Retina (tissue), 1 donor: ENCODE measurements around the gene ERAP2.
A peak's percentile ranks its signal among the peaks of the same experiment; 100 is the strongest.

ENCODE experiments used
- DNase-seq: peaks from one replicate; pipeline ENCODE4 v3.0.0-alpha.2; 2016

The ERAP2 gene

DNA sequence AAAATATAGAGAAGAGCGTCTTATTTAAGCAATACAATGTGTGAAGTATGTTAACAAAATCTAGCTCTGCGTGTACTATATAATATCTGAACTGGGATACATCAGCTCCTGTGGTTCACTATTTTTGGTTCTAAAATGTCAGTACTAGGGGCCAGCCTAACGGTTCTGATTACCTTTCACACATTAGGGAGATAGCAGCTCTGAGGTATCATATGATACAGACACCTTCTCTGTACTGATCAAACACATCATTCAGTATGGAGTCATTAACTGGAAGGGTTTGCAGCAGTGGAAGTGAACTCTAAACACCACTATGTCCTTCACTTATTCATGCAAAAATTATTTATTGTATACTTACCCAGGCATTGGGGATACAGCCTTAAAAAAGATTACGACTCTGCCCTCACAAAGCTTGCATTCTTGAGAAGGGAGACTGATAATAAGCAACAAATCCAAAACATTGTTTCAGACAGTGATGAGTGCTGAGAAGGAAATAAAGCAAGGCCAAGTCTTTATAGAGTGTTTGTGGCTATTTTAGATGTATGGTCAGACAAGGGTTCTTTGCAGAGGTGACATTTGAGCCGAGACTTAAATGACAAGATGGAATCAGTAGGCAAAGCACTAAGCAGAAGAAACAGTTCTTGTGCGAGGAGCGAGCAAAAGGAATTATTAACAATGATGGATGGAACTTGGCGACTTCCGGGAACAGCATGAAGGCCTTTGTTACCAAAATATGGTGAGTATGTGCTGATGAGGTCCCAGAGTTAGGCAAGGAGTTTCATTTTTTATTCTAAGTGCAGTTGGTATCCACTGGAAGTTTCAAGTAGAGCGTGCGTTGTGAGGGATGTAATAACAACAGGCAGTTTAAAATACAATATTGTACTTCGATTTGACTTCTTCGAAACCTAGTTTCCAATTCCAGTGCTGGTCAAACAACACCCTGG is 57.7 kb downstream of the ERAP2 start:
- DNase-seq: no peak

DNA sequence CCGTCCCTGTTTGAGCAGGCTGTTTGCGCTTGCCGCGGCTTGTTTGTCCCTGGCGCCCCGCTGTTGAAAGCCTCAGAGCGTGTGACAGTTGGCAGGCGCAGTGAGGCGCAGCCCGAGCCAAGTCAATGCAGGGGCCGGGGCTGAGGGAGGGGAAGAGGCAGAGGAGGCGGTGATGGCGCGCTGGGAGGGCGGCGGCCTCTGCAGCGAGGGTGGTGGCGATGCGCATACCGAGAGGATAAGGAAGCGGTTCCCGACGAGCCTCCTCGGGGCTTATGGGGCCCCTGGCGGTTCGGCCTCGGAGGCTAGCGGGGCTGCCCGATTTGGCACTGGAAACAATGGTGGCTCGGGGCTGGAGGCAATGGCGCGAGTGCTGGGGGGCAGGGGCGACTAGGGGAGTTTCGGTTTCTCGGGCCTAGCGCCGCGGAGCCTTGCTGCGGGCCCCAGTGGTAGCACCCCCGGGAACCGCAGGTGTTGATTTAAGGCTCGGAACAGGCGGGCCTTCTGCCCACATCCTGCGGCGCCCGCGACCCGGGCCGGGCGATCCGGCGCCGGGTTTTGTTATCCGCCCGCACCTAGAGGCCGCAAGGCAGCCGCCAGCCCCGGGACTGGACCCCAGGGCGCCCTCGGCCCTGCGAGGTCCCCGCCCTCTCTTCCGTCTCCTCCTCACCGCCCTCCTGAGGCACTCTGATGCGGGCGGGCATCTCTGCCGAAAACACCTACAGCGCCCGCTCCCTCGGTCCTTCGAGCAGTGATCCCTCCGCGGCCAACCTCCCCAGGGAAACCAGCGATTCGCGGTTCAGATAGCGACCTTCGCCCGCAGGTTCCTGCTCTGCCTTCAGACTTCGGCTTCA is 58.6 kb downstream of the ERAP2 start:
- DNase-seq: peak; percentile 99

DNA sequence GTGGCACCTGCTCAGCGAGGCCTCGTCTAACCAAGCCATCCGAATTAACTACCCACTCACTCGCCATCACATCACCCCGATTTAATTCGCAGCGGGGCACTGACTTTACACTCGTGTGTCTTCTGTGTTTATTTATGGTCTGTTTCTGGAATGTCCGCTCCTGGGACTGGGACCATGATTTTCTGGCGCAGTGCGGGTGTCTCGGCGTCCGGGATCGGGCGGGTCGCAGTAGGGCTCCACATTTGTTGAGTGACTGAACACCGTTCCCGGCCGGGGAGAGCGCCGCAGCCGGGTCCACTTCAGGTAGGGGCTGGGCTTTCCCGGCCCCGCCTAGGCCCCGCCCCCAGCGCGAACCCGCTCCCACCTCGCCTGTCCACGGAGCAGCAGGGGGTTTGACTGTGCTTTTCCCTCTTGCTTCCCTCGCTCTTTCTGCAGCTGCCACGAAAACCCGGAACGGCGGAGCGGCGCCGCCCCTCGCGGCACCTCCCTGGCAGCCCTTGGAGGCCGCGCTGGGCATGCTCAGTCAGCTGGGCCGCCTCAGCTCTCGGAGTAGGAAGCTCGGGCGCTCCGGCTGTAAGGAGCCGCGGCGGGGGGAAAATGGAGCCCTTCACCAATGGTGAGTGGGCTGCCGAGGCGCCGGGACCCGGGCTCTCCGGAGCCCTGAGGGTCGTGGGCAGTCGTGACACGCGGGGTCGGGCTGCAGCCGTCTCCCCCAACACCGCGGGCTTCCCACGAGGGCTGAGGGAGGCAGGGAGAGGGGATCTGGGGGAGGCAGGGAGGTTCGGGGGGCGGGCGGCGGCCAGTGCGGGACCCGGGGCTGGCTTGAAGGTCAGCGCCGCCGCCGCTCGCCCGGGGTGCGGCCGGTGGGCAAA is 59.5 kb downstream of the ERAP2 start, which contains the start of gene LNPEP:
Gene LNPEP (plus strand): TSS at position 522 of the 872 bp plus-strand sequence. CDS start 76 bp downstream, at position 598.
- DNase-seq: peak; percentile 97

DNA sequence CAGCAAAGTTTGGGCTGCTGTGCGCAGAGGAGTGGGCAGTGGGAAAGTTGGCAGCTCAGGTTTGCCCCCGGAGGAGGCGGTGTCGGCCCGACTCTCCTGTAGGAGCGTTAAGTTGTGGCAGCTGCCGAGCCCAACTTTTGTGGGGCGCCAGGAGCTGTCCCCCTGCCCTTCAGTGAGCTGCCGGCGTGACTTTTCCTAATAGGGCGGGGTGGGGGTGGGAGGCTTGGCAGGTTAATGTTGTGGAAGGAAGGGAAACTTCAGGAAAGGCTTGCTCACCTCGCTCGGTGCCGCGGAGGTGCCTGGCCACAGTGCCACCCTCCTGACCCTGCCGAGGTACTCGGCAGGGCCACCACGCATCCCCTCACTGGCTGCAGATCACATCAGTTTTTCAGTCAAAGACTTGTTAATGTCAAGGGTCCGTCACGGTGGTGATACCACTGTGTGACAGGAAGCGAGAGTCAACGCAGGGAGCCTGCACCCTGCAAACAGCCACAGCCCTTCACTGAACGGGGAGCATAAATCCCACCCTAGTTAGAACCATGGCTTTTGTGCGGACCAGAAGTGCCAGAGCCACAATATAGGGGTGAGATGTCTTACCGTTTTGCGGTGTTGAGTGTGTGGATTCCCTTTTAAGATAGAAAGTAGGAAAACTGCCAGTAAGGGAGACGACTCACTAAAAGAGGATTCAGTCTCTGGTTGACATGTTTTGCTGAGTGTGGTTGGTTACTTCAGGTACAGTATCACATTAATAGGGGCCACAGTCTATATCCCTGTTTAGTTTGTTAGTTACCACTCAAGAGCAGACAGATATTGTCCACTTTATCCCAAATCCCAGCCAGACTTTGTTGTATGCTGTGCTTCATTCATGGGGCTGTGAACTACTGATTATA is 60.4 kb downstream of the ERAP2 start:
- peak; percentile 59 for DNase-seq

DNA sequence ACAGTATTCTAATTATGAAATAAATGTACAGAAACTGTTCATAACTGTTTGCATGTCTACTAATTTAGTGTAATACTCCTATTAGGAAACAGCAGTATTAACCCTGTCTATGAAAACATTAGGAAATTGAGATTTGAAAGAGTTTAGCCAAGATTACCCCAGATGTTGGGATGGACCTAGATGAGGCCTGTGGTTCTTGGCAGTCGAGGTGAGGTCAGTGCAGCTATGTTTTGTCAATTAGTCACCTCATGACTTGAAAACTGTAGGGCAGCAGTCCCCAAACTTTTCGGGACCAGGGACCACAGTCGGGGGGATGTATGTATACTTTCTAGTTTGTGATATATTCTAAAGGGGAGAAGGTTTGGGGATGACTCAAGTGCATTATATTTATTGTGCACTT is 64.3 kb downstream of the ERAP2 start:
- DNase-seq: no peak

DNA sequence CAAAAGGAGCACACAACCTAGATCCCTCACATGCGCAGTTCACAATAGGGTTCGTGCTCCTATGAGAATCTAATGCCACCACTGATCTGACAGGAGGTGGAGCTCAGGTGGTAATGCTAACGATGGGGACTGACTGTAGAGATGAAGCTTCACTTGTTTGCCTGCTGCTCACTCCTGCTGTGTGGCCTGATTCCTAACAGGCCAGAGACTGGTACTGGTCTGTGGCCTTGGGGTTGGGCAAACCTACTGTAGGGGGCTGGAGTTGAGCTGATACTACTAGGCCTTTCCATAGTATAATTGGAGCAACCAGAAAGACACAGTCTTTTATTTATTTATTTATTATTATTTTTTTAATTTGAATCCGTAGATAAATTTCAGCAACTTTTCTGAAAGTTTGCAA is 64.8 kb downstream of the ERAP2 start:
- no peak for DNase-seq

DNA sequence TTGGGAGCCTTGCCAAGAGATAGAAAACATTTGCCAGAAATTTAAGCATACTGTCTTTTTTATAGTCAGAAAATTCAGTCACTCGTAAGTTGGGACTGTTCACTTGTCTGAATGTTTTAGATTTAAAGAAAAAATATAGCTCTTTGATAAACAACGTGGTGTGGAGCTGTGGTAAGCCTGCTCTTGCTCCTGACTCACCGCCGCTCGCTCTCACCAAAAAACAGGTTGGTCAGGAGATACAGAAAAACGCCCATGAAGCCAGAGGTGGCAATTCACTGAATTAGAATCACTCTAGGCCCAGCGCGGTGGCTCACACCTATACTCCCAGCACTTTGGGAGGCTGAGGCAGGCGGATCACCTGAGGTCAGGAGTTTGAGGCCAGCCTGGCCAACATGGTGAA is 65.8 kb downstream of the ERAP2 start:
- DNase-seq: no peak

DNA sequence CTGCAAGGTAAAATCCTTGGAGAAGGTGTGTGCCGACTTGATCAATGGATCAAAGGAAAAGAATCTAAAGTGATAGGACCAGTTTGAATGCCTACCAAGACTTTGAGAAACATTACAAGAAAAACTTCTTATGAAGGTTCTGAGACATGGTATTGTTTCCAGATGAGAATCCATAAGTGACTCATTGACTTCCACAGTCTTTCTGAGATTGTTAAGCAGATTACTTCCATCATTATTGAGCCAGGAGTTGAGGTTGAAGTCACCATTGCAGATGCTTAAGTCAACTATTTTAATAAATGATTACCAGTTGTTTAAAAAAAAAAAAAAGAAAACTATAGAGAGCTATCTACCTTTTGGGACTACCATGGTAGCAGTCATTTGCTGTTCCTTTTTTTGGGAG is 66.6 kb downstream of the ERAP2 start:
- DNase-seq: no peak

DNA sequence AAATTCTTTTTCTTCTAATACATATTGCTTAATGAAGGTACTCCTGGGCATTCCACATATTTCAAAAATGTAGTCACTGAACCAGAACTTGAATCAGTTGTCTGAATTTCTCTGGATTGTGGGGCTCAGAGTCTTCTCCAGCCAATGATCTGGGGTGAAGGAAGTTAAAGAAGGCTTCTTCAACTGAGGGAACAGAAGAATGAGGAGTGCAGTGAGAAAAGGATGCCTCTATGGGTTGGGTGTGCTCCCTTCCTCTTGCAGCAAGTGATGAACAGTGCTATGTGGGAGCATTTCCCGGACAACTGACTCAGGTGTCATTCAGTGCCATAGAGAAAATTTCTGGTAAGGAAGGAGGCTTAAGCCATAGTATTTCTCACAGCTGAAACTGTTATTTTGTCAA is 67.5 kb downstream of the ERAP2 start:
- no peak for DNase-seq

DNA sequence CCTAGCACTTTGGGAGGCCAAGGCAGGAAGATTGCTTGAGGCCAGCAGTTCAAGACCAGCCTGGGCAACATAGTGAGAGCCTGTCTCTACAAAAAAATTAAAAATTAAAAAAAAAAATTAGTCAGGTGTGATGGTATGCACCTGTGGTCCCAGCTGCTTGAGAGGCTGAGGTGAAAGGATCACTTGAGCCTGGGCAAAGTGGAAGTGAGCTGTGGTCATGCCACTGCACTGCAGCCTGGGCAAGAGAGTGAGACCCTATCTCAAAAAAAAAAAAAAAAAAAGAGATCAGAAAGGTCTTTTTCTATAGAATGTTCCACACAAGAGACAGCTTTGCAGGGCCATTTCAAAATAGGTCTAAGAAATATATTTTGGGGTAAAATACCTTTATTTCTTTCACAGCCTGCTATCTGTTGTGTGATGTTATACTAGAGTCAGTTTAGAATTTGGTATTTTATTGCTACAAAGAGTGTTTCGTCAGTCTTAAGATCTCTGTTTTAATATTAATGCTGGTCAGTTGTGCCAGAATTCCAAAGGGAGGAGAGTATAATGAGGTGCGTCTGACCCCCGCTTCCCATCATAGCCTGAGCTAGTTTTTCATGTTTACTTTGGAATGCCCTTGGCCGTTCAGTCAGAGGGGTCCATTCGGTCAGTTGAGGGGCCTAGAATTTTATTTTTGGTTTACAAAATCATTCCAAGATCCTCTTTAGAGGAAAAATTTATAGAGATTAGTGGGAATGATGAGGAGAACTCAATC is 69.0 kb downstream of the ERAP2 start:
- DNase-seq: no peak

DNA sequence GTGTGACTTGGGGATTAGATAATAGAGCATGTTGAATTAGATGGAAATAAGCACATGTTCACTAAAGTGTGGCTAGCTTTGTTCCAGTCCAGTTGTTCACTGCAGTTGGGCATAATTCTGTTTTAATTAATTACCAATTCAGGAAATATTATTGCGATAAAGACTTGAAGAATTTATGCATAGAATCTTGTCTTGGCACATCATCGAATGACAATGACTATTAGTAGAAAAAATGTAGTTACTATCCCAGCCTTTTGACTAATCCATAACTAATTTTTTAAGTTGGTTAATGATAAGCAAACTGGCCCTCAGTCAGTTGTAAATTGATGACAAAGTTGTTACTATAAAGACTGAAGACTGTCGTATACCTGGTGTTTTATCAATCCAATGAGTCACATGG is 70.1 kb downstream of the ERAP2 start:
- no peak for DNase-seq

DNA sequence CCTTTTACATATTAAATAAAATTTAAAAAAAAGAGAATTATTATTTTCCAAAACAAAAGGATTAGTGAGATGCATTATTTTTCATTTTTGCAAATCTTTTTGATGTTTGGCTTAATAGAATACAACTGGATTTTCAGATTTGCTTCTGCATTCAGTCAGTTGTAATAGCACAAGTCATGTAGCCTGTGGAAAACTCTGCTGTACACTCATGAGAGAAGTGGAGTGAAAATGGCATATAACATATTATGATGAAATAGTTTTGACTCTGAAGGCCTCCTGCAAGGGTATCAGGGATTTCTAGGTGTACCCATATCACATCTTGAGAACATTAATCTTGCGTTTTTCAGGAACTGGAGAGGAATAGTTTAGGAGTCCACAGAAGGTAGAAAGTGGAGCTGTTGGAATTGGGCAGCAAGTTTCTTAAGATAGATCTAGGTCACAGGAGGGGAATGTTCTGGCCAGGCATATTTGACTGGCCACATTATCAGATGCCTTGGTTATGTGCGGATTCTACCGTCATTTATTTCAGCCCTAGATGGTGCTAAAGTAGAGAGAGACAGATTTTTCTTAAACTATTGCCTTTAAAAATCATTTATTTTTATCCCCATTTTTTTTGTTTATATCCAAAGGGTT is 75.9 kb downstream of the ERAP2 start:
- DNase-seq: no peak

DNA sequence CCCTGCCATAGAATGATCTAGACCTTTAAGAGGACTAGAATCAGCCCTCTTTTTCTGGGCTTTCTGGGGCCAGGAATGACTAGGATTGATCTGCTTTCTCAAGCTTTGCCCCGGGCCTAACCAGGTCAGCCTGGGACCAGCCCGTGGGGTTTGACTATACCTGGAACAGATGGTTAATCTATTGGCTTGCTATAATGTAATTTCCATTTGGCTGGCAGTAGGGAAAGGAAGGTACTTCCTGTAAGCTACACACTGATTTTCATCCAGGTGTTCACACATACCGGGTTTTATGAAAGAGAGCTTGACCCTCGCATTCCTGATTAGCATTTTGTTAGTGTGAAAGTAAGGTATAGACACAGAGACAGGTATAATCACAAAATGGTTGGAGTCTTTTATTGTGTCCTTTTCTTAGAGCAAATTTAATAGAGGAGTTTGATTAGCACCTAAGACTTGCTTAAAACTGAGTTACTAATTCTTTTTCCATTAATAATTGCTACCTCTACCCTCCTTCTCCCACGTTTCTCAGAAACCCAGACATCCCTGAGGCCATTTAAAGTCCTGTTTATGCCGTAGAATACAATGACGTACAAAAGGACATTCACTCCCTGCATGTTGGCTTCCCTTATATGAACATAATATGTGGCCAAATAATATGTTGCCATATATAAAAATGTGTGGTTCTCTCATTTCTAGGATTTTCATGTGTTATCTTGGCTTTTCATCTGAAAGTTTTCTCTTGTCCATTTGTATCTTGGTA is 76.9 kb downstream of the ERAP2 start:
- DNase-seq: no peak

DNA sequence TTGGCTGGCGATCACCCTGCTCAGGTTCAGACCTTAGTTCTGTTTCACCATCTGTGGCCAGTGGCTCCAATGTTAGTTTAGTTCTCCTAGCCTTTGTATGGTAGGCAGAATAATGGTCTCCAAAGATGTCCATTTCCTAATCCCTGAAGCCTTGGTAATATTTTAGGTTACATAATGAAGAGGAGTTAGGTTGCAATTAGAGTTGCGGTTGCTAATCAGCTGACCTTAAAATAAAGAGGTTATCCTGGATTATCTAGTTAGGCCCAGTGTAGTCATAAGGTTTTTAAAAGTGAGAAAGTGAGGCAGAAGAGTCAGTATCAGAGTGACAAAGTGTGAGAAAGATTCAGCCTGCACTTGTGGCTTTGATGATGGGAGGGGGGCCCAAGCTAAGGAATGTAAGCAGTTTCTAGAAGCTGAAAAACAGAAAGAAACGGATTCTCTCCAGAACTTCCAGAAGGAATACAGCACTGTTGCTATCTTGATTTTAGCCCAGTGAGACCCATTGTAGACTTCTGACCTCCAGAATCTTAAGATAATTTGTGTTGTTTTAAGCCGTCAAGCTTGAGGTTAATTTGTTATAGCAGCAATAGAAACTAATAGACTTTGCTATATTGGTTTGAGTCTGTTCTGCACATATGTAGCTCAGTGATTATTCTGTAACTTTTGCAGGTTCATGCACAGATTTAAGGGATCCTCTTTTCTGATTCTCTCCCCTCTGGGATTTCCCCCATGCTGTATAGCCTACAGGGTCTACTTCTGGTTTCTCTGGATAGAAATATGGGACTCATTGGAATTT is 81.2 kb downstream of the ERAP2 start:
- DNase-seq: no peak

DNA sequence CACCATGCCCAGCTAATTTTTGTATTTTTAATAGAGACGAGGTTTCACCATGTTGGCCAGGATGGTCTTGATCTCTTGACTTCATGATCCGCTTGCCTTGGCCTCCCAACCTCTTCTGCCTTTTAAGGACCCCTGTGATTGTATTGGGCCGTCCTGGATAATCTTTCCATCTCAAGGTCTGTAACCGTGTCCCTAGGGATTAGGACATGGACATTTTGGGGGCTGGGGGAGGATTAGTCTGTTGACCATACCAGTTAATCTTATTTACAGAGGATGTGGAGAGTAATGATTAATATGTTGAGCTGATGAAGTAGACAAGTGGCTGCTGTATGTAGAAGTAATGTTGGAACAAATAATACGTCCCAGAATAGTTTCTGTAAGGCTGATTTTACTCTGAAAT is 82.7 kb downstream of the ERAP2 start:
- DNase-seq: no peak

DNA sequence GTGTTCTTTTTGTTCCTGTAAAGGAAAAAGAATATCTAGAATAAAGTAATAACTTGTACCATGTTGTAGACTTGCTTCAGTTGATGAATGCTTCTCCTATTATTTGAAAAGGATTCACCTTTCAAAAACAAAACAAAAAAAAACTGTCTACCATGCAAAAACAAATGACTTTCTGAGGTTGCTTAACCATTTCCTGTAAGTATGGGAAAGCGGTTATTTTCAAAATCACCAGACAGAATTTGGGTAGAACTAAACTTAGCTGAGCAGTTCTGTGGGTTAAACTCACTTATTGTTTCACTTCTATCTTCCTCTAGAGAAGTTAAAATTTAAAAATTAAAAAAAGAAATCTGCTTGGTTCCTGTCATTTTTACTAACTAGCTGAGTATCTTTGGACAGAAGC is 84.8 kb downstream of the ERAP2 start:
- no peak for DNase-seq

DNA sequence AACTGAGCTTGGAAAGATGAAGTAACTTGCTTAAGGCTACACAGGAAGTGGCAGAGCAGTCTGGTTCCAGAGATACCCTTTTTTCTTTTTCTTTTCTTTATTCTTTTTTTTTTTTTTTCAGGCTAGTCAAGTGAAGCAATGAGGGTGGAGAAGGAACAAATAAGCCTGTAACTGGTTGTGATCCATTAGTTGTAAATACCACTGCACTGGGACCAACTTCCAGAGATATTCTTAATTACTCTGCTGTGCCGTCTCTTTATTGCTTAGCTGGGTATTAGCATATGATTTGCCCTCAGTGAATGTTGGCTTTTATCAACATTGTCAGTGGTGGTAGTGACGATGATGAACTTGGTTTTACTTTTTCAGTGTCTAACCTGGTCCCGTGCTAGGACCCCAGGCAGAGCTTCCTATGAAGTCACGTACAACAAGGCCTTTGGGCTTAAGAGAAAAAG is 86.3 kb downstream of the ERAP2 start:
- DNase-seq: no peak

DNA sequence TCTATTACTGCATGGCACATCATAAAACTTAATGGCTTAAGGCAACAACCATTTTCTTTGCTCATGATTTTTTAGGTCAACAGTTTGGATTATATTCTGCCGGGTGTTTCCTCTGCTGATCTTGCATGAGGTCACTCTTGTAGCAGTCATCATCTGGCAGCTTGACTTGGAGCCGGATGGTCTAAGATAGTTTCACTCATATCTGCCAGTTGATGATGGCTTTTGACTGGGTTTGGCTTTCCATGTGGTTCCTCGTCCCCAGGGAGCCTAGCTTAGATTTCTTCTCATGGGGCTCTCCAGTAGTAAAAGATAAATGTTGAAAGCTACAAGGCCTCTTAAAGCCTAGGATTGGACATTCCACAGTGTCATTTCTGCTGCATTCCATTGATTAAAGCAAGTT is 87.0 kb downstream of the ERAP2 start:
- no peak for DNase-seq

DNA sequence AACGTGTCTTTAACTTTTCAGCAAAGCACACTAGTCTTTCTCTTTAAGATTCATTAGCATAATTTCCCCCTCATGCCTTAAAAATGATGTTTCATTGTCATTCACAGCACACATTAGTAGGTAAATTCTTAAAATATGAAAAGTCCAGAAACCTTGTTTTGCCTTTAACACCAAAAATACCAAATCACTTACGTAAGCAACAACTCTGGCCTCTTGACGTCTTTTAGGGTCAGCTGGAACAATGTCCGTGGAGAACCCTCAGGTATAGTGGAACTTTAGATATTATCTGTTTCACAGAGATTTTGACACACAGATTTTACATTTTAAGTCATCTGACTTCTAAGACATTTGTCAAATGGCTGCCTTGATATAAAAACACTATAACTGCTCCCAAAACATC is 90.5 kb downstream of the ERAP2 start:
- no peak for DNase-seq
